Measurements from ENCODE around the gene NDUFAF4.

The NDUFAF4 gene

DNA sequence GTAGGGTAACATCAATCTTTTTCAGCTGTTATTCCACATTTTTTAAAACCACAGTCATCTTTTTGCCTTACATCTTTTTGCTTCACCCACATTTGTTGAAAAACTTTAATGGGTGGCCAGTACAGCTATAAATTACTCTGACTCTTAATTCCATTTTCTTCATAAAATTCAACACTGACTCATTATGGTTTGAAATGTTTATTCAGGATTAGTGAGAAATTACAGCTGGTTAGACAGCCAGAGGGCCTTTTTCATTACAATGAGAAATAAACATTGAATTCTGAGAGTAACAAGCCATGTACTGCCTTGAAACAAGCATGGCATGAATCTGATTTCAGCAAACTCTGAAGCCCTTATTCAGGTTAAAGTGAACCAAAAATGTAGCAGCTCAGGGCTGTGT lies 19.5 kb downstream of the NDUFAF4 start:
- Histone ChIP-seq H3K4me2 (ENCODE audit: insufficient read depth, low read length, poor library complexity, severe bottlenecking) (no peak overlapping the region), H3K9me3 (replicated peaks in 1 of 2; ENCODE audit: control insufficient read depth in 2 of 2, insufficient read depth in 1 of 2, low read depth in 1 of 2, low read length in 2 of 2) (no peaks in the 10 kb centered on the region), H2BK15ac (ENCODE audit: low read length) (no peak overlapping the region), H3K27me3 (ENCODE audit: control insufficient read depth in 3 of 3, insufficient read depth in 3 of 3, low read depth in 1 of 3, low read length in 3 of 3) (peaks cover 0 to 13% (median 0%) of the 10 kb centered on the region in 3 experiments), H3K4me3 (ENCODE audit: low read length in 2 of 2) (no peak overlapping the region), H2BK5ac (ENCODE audit: low read length) (no peak overlapping the region), H2AFZ (ENCODE audit: low read length) (no peak overlapping the region), H3K4me1 (ENCODE audit: control insufficient read depth in 2 of 2, insufficient read depth in 1 of 2, low read depth in 1 of 2, low read length in 2 of 2) (no peaks in the 10 kb centered on the region), H3K79me1 (ENCODE audit: low read depth, low read length) (no peaks in the 10 kb centered on the region), H3K18ac (ENCODE audit: low read length) (no peak overlapping the region), H3K23ac (ENCODE audit: low read depth, low read length, poor library complexity) (no peak overlapping the region), H2BK12ac (ENCODE audit: low read length) (no peak overlapping the region), H3K9ac (ENCODE audit: low read depth, low read length, poor library complexity) (no peak overlapping the region), H3K14ac (ENCODE audit: low read length) (no peak overlapping the region), H3K4ac (ENCODE audit: low read length) (no peak overlapping the region), H4K91ac (ENCODE audit: low read depth, low read length, poor library complexity) (no peak overlapping the region), H4K8ac (ENCODE audit: low read depth, low read length) (no peak overlapping the region), H2BK120ac (ENCODE audit: low read depth, low read length) (no peak overlapping the region), H3K27ac (replicated peaks; ENCODE audit: low read length) (no peak overlapping the region), H2AK5ac (ENCODE audit: low read depth, low read length) (no peak overlapping the region), H3K36me3 (replicated peaks in 1 of 2; ENCODE audit: control insufficient read depth in 2 of 2, insufficient read depth in 2 of 2, low read length in 2 of 2) (no peaks in the 10 kb centered on the region)
- no peak for DNase-seq (ENCODE audit: low spot score)

DNA sequence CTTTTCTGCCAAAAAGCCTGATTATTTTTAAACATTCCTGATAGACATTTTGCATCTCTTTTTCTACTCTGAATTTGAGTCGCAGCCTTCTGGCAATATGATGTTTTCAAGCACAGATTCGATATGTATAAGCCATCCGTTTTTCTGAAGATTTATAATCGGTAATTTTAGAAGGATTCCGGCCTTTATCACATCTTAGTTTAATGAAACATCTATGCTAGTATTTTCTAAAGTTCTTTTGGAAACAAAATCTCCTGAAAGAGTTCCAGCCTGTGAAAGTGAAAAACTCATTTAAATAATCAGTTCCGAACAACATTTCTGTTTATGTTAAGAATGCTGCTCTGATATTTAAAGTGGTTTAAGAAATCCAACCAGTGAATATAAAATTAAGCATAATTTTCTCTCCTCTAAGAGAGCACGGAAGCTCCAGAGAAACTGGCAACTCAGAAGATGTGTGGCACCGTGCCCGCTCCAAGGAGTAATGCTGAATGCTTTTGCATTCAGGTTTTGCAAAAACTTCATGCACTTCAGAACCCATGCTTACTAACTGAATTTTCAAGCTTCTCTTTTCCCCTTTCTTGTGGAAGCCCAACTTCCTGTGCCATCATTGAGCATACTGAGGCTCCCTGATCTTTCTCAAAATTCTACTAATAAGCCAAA lies 20.7 kb downstream of the NDUFAF4 start:
- no peak overlapping the region for H2BK12ac ChIP-seq (ENCODE audit: low read length)
- no peak overlapping the region for H2AFZ ChIP-seq (ENCODE audit: low read length)
- no peaks in the 10 kb centered on the region for H3K4me1 ChIP-seq (ENCODE audit: control insufficient read depth in 2 of 2, insufficient read depth in 1 of 2, low read depth in 1 of 2, low read length in 2 of 2)
- H2BK120ac ChIP-seq (ENCODE audit: low read depth, low read length), result no peak overlapping the region
- H3K23ac ChIP-seq (ENCODE audit: low read depth, low read length, poor library complexity), result no peak overlapping the region
- H2AK5ac ChIP-seq (ENCODE audit: low read depth, low read length), result no peak overlapping the region
- DNase-seq (ENCODE audit: low spot score), result no peak
- no peak overlapping the region for H3K18ac ChIP-seq (ENCODE audit: low read length)
- no peak overlapping the region for H4K8ac ChIP-seq (ENCODE audit: low read depth, low read length)
- H3K4me2 ChIP-seq (ENCODE audit: insufficient read depth, low read length, poor library complexity, severe bottlenecking), result no peak overlapping the region
- no peaks in the 10 kb centered on the region for H3K9me3 ChIP-seq (replicated peaks in 1 of 2; ENCODE audit: control insufficient read depth in 2 of 2, insufficient read depth in 1 of 2, low read depth in 1 of 2, low read length in 2 of 2)
- no peaks in the 10 kb centered on the region for H3K36me3 ChIP-seq (replicated peaks in 1 of 2; ENCODE audit: control insufficient read depth in 2 of 2, insufficient read depth in 2 of 2, low read length in 2 of 2)
- no peak overlapping the region for H3K9ac ChIP-seq (ENCODE audit: low read depth, low read length, poor library complexity)
- H3K4me3 ChIP-seq (ENCODE audit: low read length in 2 of 2), result no peak overlapping the region
- WGBS, 2 donors (ENCODE audit: extremely low coverage in 2 of 2, insufficient read length in 2 of 2, insufficient replicate concordance in 1 of 2), result no CpG with 5 or more reads among the region's 9 CpGs
- H2BK5ac ChIP-seq (ENCODE audit: low read length), result no peak overlapping the region
- no peaks in the 10 kb centered on the region for H3K79me1 ChIP-seq (ENCODE audit: low read depth, low read length)
- no peak overlapping the region for H3K27ac ChIP-seq (replicated peaks; ENCODE audit: low read length)
- no peak overlapping the region for H3K14ac ChIP-seq (ENCODE audit: low read length)
- no peak overlapping the region for H2BK15ac ChIP-seq (ENCODE audit: low read length)
- H4K91ac ChIP-seq (ENCODE audit: low read depth, low read length, poor library complexity), result no peak overlapping the region
- peaks cover 0 to 14% (median 0%) of the 10 kb centered on the region in 3 experiments for H3K27me3 ChIP-seq (ENCODE audit: control insufficient read depth in 3 of 3, insufficient read depth in 3 of 3, low read depth in 1 of 3, low read length in 3 of 3)
- no peak overlapping the region for H3K4ac ChIP-seq (ENCODE audit: low read length)

DNA sequence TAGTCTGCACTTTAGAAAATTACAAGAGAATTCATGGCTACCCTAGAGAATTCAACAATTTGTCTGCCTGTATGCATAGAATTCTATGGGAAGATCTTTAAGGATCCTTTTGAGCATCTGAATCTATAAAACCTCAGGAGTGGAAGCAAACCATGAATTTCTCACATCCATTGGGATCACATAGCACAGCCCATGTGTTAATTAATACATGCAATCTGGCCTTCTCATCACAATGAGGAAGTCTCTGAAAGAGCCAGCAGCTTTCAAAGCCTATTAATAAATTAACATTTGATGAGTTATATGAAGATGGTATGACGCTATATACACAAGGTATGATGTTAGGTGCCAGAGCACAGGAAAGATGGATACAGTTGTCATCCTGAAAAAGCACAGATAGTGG lies 24.7 kb downstream of the NDUFAF4 start:
- H3K36me3 ChIP-seq (replicated peaks in 1 of 2; ENCODE audit: control insufficient read depth in 2 of 2, insufficient read depth in 2 of 2, low read length in 2 of 2), result no peaks in the 10 kb centered on the region
- no peak overlapping the region for H2BK120ac ChIP-seq (ENCODE audit: low read depth, low read length)
- no peaks in the 10 kb centered on the region for H3K9me3 ChIP-seq (replicated peaks in 1 of 2; ENCODE audit: control insufficient read depth in 2 of 2, insufficient read depth in 1 of 2, low read depth in 1 of 2, low read length in 2 of 2)
- no peak overlapping the region for H2AK5ac ChIP-seq (ENCODE audit: low read depth, low read length)
- no peak overlapping the region for H2AFZ ChIP-seq (ENCODE audit: low read length)
- H2BK15ac ChIP-seq (ENCODE audit: low read length), result no peak overlapping the region
- H2BK5ac ChIP-seq (ENCODE audit: low read length), result no peak overlapping the region
- no peak overlapping the region for H3K18ac ChIP-seq (ENCODE audit: low read length)
- H3K27me3 ChIP-seq (ENCODE audit: control insufficient read depth in 3 of 3, insufficient read depth in 3 of 3, low read depth in 1 of 3, low read length in 3 of 3), result peaks cover 0 to 16% (median 0%) of the 10 kb centered on the region in 3 experiments
- H3K27ac ChIP-seq (replicated peaks; ENCODE audit: low read length), result no peak overlapping the region
- H3K79me1 ChIP-seq (ENCODE audit: low read depth, low read length), result no peaks in the 10 kb centered on the region
- no peak overlapping the region for H4K91ac ChIP-seq (ENCODE audit: low read depth, low read length, poor library complexity)
- H3K14ac ChIP-seq (ENCODE audit: low read length), result no peak overlapping the region
- H3K4me1 ChIP-seq (ENCODE audit: control insufficient read depth in 2 of 2, insufficient read depth in 1 of 2, low read depth in 1 of 2, low read length in 2 of 2), result no peaks in the 10 kb centered on the region
- no peak overlapping the region for H3K4ac ChIP-seq (ENCODE audit: low read length)
- WGBS, 2 donors (ENCODE audit: extremely low coverage in 2 of 2, insufficient read length in 2 of 2, insufficient replicate concordance in 1 of 2), result no CpG with 5 or more reads among the region's 1 CpG
- no peak for DNase-seq (ENCODE audit: low spot score)
- no peak overlapping the region for H4K8ac ChIP-seq (ENCODE audit: low read depth, low read length)
- H3K23ac ChIP-seq (ENCODE audit: low read depth, low read length, poor library complexity), result no peak overlapping the region
- H3K9ac ChIP-seq (ENCODE audit: low read depth, low read length, poor library complexity), result no peak overlapping the region
- H2BK12ac ChIP-seq (ENCODE audit: low read length), result no peak overlapping the region
- H3K4me2 ChIP-seq (ENCODE audit: insufficient read depth, low read length, poor library complexity, severe bottlenecking), result no peak overlapping the region
- H3K4me3 ChIP-seq (ENCODE audit: low read length in 2 of 2), result no peak overlapping the region

DNA sequence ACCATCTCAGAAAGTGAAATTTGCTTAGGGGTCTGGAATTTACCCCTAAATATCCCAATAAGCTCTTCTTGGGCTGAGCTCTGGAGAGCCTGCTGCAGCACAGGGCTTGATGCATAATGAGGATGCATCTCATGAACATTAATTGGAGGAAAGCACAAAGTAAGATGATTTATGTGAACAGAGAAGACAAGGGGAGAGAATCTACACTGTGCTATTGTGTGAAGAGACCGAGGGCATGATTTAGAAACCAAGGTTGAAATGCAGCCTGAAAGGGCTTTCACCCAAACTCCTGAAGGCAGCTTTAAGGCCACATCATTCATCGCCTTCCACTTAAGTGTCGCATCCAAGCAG lies 32.7 kb downstream of the NDUFAF4 start:
- WGBS, 2 donors (ENCODE audit: extremely low coverage in 2 of 2, insufficient read length in 2 of 2, insufficient replicate concordance in 1 of 2), result no CpG with 5 or more reads among the region's 3 CpGs
- Histone ChIP-seq H3K4ac (ENCODE audit: low read length) (no peak overlapping the region), H3K18ac (ENCODE audit: low read length) (no peak overlapping the region), H2BK120ac (ENCODE audit: low read depth, low read length) (no peak overlapping the region), H3K14ac (ENCODE audit: low read length) (no peak overlapping the region), H3K79me1 (ENCODE audit: low read depth, low read length) (no peaks in the 10 kb centered on the region), H3K27me3 (ENCODE audit: control insufficient read depth in 3 of 3, insufficient read depth in 3 of 3, low read depth in 1 of 3, low read length in 3 of 3) (peaks cover 0 to 6% (median 0%) of the 10 kb centered on the region in 3 experiments), H2BK15ac (ENCODE audit: low read length) (no peak overlapping the region), H2BK5ac (ENCODE audit: low read length) (no peak overlapping the region), H2BK12ac (ENCODE audit: low read length) (no peak overlapping the region), H3K4me2 (ENCODE audit: insufficient read depth, low read length, poor library complexity, severe bottlenecking) (no peak overlapping the region), H3K4me3 (ENCODE audit: low read length in 2 of 2) (no peak overlapping the region), H4K8ac (ENCODE audit: low read depth, low read length) (no peak overlapping the region), H3K9ac (ENCODE audit: low read depth, low read length, poor library complexity) (no peak overlapping the region), H3K36me3 (replicated peaks in 1 of 2; ENCODE audit: control insufficient read depth in 2 of 2, insufficient read depth in 2 of 2, low read length in 2 of 2) (no peaks in the 10 kb centered on the region), H3K23ac (ENCODE audit: low read depth, low read length, poor library complexity) (no peak overlapping the region), H3K9me3 (replicated peaks in 1 of 2; ENCODE audit: control insufficient read depth in 2 of 2, insufficient read depth in 1 of 2, low read depth in 1 of 2, low read length in 2 of 2) (no peaks in the 10 kb centered on the region), H2AFZ (ENCODE audit: low read length) (no peak overlapping the region), H3K27ac (replicated peaks; ENCODE audit: low read length) (no peak overlapping the region), H3K4me1 (ENCODE audit: control insufficient read depth in 2 of 2, insufficient read depth in 1 of 2, low read depth in 1 of 2, low read length in 2 of 2) (peaks cover 0 to 3% of the 10 kb centered on the region in 2 donors), H2AK5ac (ENCODE audit: low read depth, low read length) (no peak overlapping the region), H4K91ac (ENCODE audit: low read depth, low read length, poor library complexity) (no peak overlapping the region)
- DNase-seq (ENCODE audit: low spot score), result no peak

Measured in neuronal stem cell (in vitro differentiated cells).